ENCODE data around the gene NTN5. TPM values are rescaled to one million over a fixed set of nuclear protein-coding genes. Genes with fewer than 3 reads are reported as not detected.

Gene NTN5
- total and polyA plus RNA-seq, 8 donors: 1.3 TPM; not detected in 7

DNA sequence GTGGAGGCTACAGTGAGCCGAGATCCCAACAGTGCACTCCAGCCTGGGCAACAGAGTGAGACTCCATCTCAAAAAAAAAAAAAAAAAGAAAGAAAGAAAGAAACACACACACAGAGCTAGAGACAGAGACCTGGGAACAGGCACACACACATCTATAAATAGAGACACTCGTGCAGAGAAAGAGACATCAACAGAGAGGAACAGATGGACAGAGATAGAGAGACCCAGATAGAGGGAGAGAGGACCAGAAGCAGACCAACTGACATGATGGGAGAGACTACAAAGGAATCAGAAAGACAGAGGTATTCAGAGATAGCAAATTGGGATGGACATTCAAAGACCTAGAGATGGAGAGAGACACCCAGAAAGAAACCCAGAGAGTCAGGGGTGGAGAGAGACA, 24.7 kb downstream of the NTN5 start:
- 63 to 93% (median 75%) methylated on average over 2 of the region's 2 CpGs for WGBS, 5 donors

DNA sequence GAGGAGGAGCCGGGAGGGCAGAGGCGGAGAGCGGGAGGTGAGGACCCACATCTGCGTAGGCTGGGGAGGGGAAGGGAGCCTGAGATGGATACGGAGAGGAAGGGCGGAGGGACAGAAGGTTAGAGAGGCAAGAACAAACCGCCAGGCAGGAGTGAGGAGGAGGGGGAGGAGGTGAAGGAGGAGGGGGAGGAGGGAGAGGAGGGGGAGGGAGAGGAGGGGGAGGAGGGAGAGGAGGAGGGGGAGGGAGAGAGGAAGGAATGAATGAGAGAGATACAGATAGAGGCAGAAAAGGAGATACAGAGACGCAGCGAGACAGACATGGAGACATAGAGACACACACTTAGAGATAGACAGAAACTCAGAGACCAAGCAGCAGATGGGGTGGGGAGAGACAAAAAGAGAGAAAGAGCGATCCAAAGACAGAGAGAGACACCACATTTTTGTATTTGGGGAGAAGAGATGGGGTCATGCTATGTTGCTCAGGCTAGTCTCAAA, 26.0 kb downstream of the NTN5 start:
- Histone ChIP-seq H3K9me3 (no peaks in the 10 kb centered on the region), H3K27ac (peak overlapping the region; percentile 79 to 95 (median 92)), H3K4me1 (peaks cover 14 to 29% (median 28%) of the 10 kb centered on the region in 4 donors), H3K4me3 (peak overlapping the region; percentile 50 to 65 (median 57)), H3K36me3 (no peaks in the 10 kb centered on the region), H3K27me3 (no peaks in the 10 kb centered on the region)
- DNase-seq: no peak
- WGBS, 5 donors: 9 to 31% (median 11%) methylated on average over 3 to 10 of the region's 10 CpGs
- intact Hi-C loops (cut with DNase I; ENCODE audit: low total_unique reads): loop anchor here (10.0 kb wide), 1 partner anchor 98 kb away; the partner anchor contains the start of genes IZUMO1 and RASIP1
- TF ChIP-seq POLR2A (IDR thresholded peaks at IDR 0.05): no peak
- TF ChIP-seq POLR2AphosphoS5 (IDR thresholded peaks at IDR 0.05): peak in 1 of 3 donors; percentile 18
- no peak for TF ChIP-seq EP300 (IDR thresholded peaks at IDR 0.05)
- TF ChIP-seq, protein P1, sequence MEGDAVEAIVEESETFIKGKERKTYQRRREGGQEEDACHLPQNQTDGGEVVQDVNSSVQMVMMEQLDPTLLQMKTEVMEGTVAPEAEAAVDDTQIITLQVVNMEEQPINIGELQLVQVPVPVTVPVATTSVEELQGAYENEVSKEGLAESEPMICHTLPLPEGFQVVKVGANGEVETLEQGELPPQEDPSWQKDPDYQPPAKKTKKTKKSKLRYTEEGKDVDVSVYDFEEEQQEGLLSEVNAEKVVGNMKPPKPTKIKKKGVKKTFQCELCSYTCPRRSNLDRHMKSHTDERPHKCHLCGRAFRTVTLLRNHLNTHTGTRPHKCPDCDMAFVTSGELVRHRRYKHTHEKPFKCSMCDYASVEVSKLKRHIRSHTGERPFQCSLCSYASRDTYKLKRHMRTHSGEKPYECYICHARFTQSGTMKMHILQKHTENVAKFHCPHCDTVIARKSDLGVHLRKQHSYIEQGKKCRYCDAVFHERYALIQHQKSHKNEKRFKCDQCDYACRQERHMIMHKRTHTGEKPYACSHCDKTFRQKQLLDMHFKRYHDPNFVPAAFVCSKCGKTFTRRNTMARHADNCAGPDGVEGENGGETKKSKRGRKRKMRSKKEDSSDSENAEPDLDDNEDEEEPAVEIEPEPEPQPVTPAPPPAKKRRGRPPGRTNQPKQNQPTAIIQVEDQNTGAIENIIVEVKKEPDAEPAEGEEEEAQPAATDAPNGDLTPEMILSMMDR (IDR thresholded peaks at IDR 0.05): no peak

More for the DNA sequence above, 24.7 kb downstream of the NTN5 start:
- Histone ChIP-seq H3K36me3 (no peaks in the 10 kb centered on the region), H3K27ac (no peak overlapping the region), H3K4me1 (peaks cover 14 to 32% (median 28%) of the 10 kb centered on the region in 4 donors), H3K27me3 (no peaks in the 10 kb centered on the region), H3K4me3 (no peak overlapping the region), H3K9me3 (no peaks in the 10 kb centered on the region)
- intact Hi-C loops (cut with DNase I; ENCODE audit: low total_unique reads): loop anchor here (10.0 kb wide), 1 partner anchor 97 kb away; the partner anchor contains the start of genes IZUMO1 and RASIP1
- TF ChIP-seq, protein P1 (IDR thresholded peaks at IDR 0.05): no peak
- TF ChIP-seq POLR2AphosphoS5 (IDR thresholded peaks at IDR 0.05): no peak
- TF ChIP-seq EP300 (IDR thresholded peaks at IDR 0.05): no peak
- DNase-seq: no peak

DNA sequence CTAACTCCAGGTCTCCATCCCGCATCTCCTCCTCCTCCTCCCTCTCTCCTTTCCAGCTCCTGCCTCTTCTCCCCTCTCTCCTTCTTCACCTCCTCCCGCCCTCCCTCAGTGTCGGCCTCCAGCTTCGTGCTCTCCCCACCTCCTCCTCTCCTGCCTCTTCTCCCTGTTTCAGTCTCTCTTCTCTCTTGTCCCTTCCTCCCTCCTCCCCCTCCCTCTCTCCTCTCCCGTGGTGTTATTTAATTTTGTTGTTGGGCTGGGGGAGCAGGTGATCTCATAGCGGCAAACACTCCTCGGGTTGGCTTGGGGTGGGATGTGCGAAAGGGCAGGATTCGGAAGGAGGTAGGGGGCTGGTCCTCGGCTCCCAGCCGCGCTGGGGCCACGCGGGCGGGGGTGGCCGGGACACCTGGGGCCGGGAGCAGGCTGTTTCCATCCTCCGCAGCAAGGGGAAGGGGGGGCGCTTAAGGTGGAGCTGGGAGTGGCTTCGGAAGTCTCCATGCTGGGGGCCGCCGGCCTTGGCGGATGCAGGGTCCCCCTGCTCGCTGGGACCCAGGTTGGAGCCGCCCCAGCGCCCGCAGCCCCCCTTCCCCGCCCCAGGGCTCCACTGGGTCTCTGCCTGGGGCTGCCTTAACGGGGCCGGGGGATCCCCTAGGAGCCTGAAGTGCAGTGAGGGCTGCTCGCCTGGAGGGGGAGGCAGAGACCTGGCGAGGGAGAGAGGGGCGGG, 26.7 kb downstream of the NTN5 start, which contains the start of gene CA11:
Gene CA11 (minus strand): TSS at position 187 of the 721 bp plus-strand sequence. CDS start 555 bp downstream, outside the sequence.
- Histone ChIP-seq H3K27me3 (no peaks in the 10 kb centered on the region), H3K4me3 (peak within 1 kb of the TSS; percentile 50 to 65 (median 57)), H3K4me1 (peaks cover 14 to 33% (median 28%) of the 10 kb centered on the region in 4 donors), H3K36me3 (no peaks in the 10 kb centered on the region), H3K9me3 (no peaks in the 10 kb centered on the region), H3K27ac (peak within 1 kb of the TSS; percentile 79 to 95 (median 92))
- TF ChIP-seq POLR2AphosphoS5 (IDR thresholded peaks at IDR 0.05) (no peak), EP300 (IDR thresholded peaks at IDR 0.05) (no peak), POLR2A (IDR thresholded peaks at IDR 0.05) (no peak)
- TF ChIP-seq, protein P1 (IDR thresholded peaks at IDR 0.05): peak in 5 of 7 experiments; percentile 94 to 98 (median 96)
- WGBS, 5 donors: 0 to 2% (median 1%) methylated on average over 25 to 33 of the region's 33 CpGs
- peak; percentile 91 to 97 for DNase-seq
- intact Hi-C loops (cut with DNase I; ENCODE audit: low total_unique reads): loop anchor here (10.0 kb wide), 1 partner anchor 99 kb away; the partner anchor contains the start of genes IZUMO1 and RASIP1

DNA sequence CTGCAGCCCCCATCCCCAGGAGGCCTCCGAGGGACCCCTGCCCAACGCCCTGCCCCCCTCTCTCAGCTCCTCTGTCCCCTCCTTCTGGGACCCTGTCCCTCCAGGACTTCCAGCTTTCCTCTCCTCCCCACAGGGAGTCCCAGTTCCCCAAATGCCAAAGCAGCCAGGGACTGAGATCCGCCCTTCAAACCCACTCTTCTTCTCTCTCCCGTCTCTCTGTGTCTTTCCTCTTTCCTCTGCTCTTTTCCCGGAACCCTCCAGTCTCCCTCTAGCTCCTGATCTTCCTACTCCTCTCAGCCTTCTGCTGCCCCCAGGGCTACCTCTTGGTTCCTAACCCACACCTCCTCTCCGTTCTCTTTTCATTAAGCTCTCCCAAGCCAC, 27.2 kb downstream of the NTN5 start:
- no peaks in the 10 kb centered on the region for H3K36me3 ChIP-seq
- no peaks in the 10 kb centered on the region for H3K9me3 ChIP-seq
- no peaks in the 10 kb centered on the region for H3K27me3 ChIP-seq
- no peak for DNase-seq
- TF ChIP-seq POLR2AphosphoS5 (IDR thresholded peaks at IDR 0.05) (no peak), POLR2A (IDR thresholded peaks at IDR 0.05) (no peak), EP300 (IDR thresholded peaks at IDR 0.05) (no peak)
- TF ChIP-seq, protein P1 (IDR thresholded peaks at IDR 0.05): no peak
- peak overlapping the region; percentile 50 to 65 (median 57) for H3K4me3 ChIP-seq
- peaks cover 14 to 36% (median 28%) of the 10 kb centered on the region in 4 donors for H3K4me1 ChIP-seq
- WGBS, 5 donors: 0 to 1% (median 0%) methylated on average over 5 to 6 of the region's 6 CpGs
- peak overlapping the region; percentile 79 to 95 (median 92) for H3K27ac ChIP-seq
- intact Hi-C loops (cut with DNase I; ENCODE audit: low total_unique reads): loop anchor here (10.0 kb wide), 1 partner anchor 99 kb away; the partner anchor contains the start of genes IZUMO1 and RASIP1
